Measurements from ENCODE around the gene SVEP1.

DNA sequence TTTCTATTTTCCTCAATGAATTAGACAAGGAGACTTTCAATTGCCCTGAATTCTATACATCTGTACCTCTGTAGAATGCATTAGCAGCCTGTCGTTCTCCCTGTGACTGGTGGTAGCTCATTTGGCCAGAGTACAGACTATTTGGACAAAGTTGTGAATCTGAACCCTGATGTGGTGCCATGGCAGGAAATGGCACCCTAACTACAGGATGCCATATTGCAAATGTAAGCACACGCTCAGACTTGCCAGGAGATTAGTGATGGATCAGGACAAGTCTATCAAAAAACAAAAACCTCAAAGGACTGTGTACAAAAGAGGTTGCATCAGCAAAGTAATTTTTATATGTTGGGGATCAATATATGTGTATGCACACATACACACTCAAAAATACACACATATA, 58.3 kb downstream of the SVEP1 start:
- TF ChIP-seq, protein P1, sequence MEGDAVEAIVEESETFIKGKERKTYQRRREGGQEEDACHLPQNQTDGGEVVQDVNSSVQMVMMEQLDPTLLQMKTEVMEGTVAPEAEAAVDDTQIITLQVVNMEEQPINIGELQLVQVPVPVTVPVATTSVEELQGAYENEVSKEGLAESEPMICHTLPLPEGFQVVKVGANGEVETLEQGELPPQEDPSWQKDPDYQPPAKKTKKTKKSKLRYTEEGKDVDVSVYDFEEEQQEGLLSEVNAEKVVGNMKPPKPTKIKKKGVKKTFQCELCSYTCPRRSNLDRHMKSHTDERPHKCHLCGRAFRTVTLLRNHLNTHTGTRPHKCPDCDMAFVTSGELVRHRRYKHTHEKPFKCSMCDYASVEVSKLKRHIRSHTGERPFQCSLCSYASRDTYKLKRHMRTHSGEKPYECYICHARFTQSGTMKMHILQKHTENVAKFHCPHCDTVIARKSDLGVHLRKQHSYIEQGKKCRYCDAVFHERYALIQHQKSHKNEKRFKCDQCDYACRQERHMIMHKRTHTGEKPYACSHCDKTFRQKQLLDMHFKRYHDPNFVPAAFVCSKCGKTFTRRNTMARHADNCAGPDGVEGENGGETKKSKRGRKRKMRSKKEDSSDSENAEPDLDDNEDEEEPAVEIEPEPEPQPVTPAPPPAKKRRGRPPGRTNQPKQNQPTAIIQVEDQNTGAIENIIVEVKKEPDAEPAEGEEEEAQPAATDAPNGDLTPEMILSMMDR (IDR thresholded peaks at IDR 0.05; ENCODE audit: low read depth, low read length, poor library complexity, severe bottlenecking), result no peak
- TF ChIP-seq EZH2phosphoT487 (IDR thresholded peaks at IDR 0.05; ENCODE audit: borderline replicate concordance, low read length), result no peak

Measured in DOHH2 (cell line).